HG02884 (cell line): ENCODE results near the gene CNTN1.

Source experiments
- ATAC-seq: cut with Tn5 transposase; IDR thresholded peaks from one replicate; pipeline ENCODE4 v1.9.1; 2021; ENCODE audit warnings: mild to moderate bottlenecking, moderate library complexity; ENCODE audit not compliant: unreplicated experiment

CNTN1 gene

GRCh38 chr12:40768125-40768864, 76.1 kb downstream of the CNTN1 start:
- ATAC-seq, result no peak

GRCh38 chr12:40769846-40770245, 77.6 kb downstream of the CNTN1 start:
- ATAC-seq, result no peak

DNA sequence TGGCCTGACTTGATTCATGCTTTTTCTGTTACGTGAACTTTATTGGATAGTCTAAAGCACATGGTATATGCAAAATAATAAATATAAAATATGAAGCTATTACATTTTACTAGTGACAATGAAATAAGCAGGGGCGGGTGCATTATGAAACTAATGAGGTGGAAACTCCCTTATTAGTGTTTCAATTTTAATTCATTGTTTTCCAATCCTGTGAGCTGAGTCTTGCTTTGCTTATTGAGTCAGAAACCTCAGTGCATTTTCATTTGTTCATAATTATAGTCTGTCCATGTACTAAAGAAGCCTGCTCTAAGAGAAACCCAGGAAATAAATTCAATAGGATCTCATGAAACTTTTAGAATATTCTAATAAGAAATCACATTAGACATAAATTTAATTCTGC, 78.5 kb downstream of the CNTN1 start:
- ATAC-seq, result no peak

GRCh38 chr12:40775661-40776060, 83.4 kb downstream of the CNTN1 start:
- ATAC-seq, result no peak

DNA sequence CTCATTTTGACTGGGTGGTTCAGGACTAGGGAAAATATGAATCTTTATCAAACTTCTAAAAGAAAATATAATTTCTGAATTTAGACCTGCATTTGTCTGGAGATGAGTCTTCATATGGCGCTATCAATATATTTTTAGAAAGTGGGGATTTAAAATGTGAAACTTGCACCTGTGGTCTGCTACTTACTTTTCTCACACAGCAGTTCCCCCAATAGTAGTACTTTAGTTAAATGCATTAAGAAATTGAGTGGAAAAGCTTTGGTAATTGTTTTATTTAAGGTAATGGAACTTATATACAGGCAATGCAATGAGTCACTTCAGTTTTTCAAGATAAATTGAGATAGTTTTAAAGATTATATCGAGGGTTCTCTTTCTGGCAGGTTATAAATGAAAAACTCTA, 91.9 kb downstream of the CNTN1 start:
- ATAC-seq, result no peak

GRCh38 chr12:40788276-40788675, 96.0 kb downstream of the CNTN1 start:
- ATAC-seq, result no peak

- no peak for ATAC-seq
Observed at GRCh38 chr12:40792792-40793386, 100.7 kb downstream of the CNTN1 start.

GRCh38 chr12:40793471-40793870, 101.2 kb downstream of the CNTN1 start:
- no peak for ATAC-seq

DNA sequence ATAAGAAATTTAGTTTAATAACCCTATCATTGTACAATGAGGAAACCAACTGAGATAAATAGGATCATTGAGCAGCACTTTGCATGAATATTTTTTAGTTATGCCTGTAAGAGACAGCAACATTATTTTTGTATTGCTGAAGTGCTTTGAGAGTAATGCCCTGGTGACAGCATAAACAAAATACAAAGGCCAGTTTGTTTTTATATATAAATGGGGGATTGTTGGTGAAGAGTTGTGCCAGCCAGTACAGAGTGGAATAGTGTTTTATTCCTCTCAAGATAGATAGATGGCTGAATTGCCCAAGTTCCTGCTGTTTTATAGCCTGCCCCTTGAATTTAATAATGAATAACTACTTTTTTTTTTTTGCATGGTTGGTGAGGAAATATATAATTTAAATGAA, 101.8 kb downstream of the CNTN1 start:
- ATAC-seq, result no peak

GRCh38 chr12:40801082-40801481, 108.8 kb downstream of the CNTN1 start:
- no peak for ATAC-seq

DNA sequence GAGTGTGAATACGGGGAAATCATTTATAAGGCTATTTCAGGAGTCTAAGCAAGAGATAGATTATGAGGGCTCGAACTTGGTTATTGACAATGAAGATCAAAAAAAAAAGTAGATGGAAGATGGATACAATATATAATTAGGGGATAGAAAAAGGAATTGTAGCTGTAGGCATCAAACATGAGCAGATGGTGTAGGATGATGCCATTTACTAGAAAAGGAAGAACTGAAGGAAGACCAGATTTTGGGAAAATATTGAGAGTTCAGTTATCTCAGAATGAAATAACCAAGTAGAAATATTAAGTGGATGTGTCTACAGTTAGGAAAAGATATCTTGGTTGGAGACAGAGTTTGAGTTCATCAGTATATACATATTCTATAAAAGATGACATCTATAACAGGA, 109.6 kb downstream of the CNTN1 start:
- ATAC-seq, result no peak

DNA sequence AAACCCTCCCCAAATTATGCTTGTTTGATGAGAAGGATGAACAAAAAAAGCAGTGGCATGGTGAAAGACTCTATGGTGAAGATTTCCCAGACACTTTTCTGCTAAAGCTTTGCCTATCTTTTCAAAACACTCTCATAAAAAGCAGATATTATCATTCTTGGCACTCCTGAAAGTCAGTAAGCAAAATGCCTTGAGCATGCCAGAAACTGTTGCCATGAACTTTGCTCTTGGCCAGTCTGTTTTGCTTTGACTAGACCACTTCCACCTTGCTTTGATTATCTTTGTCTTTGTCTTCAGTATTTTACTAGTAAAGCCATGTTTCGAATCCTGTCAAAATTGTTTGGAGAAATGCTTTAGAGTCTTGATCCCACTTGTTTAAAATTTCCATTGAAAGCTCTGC, 110.4 kb downstream of the CNTN1 start:
- ATAC-seq, result no peak

GRCh38 chr12:40819436-40820108, 127.3 kb downstream of the CNTN1 start:
- ATAC-seq, result no peak

- no peak for ATAC-seq
Observed at GRCh38 chr12:40820794-40821484, 128.7 kb downstream of the CNTN1 start.

GRCh38 chr12:40825156-40825555, 132.9 kb downstream of the CNTN1 start:
- no peak for ATAC-seq

GRCh38 chr12:40827683-40828592, 135.7 kb downstream of the CNTN1 start:
- ATAC-seq, result no peak

GRCh38 chr12:40828593-40828990, 136.4 kb downstream of the CNTN1 start:
- no peak for ATAC-seq

GRCh38 chr12:40829738-40830144, 137.5 kb downstream of the CNTN1 start:
- ATAC-seq, result no peak

DNA sequence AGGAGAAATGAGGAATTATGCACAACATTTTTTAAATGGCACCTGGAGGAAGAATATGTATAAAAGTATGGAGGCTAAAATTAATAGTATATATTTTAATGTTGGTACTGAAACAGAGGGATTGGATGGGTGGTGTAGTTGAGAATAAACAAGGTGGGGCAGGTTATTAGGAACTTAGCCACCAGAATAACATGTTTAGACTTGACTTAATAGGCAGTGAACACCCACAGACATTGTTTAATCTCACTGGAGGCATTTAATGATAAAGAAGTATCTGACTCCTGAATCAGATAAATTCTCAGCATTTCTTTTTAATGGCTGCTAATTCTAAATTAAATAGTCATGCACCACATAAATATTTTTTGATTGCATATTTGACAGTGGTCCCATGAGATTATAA, 139.7 kb downstream of the CNTN1 start:
- ATAC-seq, result no peak

- ATAC-seq, result no peak
Observed at GRCh38 chr12:40832668-40833067, 140.4 kb downstream of the CNTN1 start.

DNA sequence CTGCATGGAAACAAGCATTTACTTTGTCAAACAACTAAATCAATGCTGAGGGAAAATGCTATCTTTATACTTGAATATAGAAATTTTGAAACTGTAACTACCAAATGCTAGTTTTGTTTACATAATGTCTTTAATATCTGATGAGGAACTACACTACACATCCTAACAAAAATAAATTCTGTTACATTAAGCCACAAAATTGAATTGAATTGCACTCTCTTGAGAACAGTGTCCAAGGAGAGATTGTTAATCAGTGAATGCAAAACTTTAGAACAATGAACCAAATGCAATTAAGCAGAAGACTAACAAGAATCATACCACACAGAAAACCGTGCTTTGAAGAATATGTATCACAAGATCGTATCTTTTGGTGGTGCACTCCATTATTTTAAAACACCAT, 141.6 kb downstream of the CNTN1 start:
- ATAC-seq, result no peak
